ENCODE results near the gene VIPR2. TPM values are rescaled to one million over a fixed set of nuclear protein-coding genes. Genes with fewer than 3 reads are reported as not detected.

The VIPR2 gene
- total RNA-seq, 2 experiments from 2014 or later: 0.42 to 0.50 TPM

- intact Hi-C loops (cut with DNase I, micrococcal nuclease): no loop called here
- CTCF ChIA-PET: no interaction called here
- H3K4me1 Mint-ChIP-seq: peaks cover 14% of the 10 kb centered on the region
- no peaks in the 10 kb centered on the region for H3K9me3 Mint-ChIP-seq (ENCODE audit: low read depth)
- H3K27ac Mint-ChIP-seq: no peak overlapping the region
- no peak for DNase-seq
- no peak for ATAC-seq
- no peaks in the 10 kb centered on the region for H3K36me3 Mint-ChIP-seq (ENCODE audit: low read depth)
- no peak overlapping the region for H3K4me3 Mint-ChIP-seq
- peaks cover 2% of the 10 kb centered on the region for H3K27me3 Mint-ChIP-seq
- POLR2A ChIA-PET: no interaction called here
Measured at GRCh38 chr7:159116581-159117339, 27.9 kb downstream of the VIPR2 start.

GRCh38 chr7:159115601-159116501, 28.8 kb downstream of the VIPR2 start:
- H3K9me3 Mint-ChIP-seq (ENCODE audit: low read depth): no peaks in the 10 kb centered on the region
- ATAC-seq (no peak), DNase-seq (no peak)
- ChIA-PET CTCF (no interaction called here), POLR2A (no interaction called here)
- H3K27ac Mint-ChIP-seq: no peak overlapping the region
- peaks cover 14% of the 10 kb centered on the region for H3K4me1 Mint-ChIP-seq
- no peak overlapping the region for H3K4me3 Mint-ChIP-seq
- intact Hi-C loops (cut with DNase I, micrococcal nuclease): no loop called here
- H3K27me3 Mint-ChIP-seq: peaks cover 2% of the 10 kb centered on the region
- no peaks in the 10 kb centered on the region for H3K36me3 Mint-ChIP-seq (ENCODE audit: low read depth)

- Mint-ChIP-seq H3K4me3 (no peak overlapping the region), H3K36me3 (ENCODE audit: low read depth) (no peaks in the 10 kb centered on the region), H3K4me1 (peaks cover 14% of the 10 kb centered on the region), H3K27ac (no peak overlapping the region), H3K27me3 (peaks cover 2% of the 10 kb centered on the region), H3K9me3 (ENCODE audit: low read depth) (no peaks in the 10 kb centered on the region)
- CTCF ChIA-PET: no interaction called here
- ATAC-seq (no peak), DNase-seq (no peak)
- POLR2A ChIA-PET: no interaction called here
- intact Hi-C loops (cut with DNase I, micrococcal nuclease): no loop called here
Measured at GRCh38 chr7:159114981-159115380, 29.7 kb downstream of the VIPR2 start.

- peaks cover 2% of the 10 kb centered on the region for H3K27me3 Mint-ChIP-seq
- DNase-seq (no peak), ATAC-seq (no peak)
- H3K36me3 Mint-ChIP-seq (ENCODE audit: low read depth): no peaks in the 10 kb centered on the region
- H3K27ac Mint-ChIP-seq: no peak overlapping the region
- CTCF ChIA-PET: no interaction called here
- intact Hi-C loops (cut with DNase I, micrococcal nuclease): no loop called here
- peaks cover 14% of the 10 kb centered on the region for H3K4me1 Mint-ChIP-seq
- POLR2A ChIA-PET: no interaction called here
- H3K4me3 Mint-ChIP-seq: no peak overlapping the region
- H3K9me3 Mint-ChIP-seq (ENCODE audit: low read depth): no peaks in the 10 kb centered on the region
Measured at GRCh38 chr7:159114096-159114495, 30.6 kb downstream of the VIPR2 start.

- intact Hi-C loops (cut with DNase I, micrococcal nuclease): no loop called here
- CTCF ChIA-PET: interaction anchor here (0.7 kb wide), 1 partner anchor 86 kb away, joined by 3 read pairs; no protein-coding TSS in a partner anchor
- POLR2A ChIA-PET: no interaction called here
- Mint-ChIP-seq H3K4me1 (peaks cover 8% of the 10 kb centered on the region), H3K36me3 (ENCODE audit: low read depth) (no peaks in the 10 kb centered on the region), H3K27ac (no peak overlapping the region), H3K9me3 (ENCODE audit: low read depth) (no peaks in the 10 kb centered on the region), H3K4me3 (no peak overlapping the region), H3K27me3 (peaks cover 2% of the 10 kb centered on the region)
- no peak for DNase-seq
- no peak for ATAC-seq
Measured at GRCh38 chr7:159113056-159113455, 31.6 kb downstream of the VIPR2 start.

GRCh38 chr7:159112136-159113011, 32.3 kb downstream of the VIPR2 start:
- H3K27ac Mint-ChIP-seq: no peak overlapping the region
- intact Hi-C loops (cut with DNase I, micrococcal nuclease): no loop called here
- peaks cover 8% of the 10 kb centered on the region for H3K4me1 Mint-ChIP-seq
- CTCF ChIA-PET: interaction anchor here (0.7 kb wide), 1 partner anchor 86 kb away, joined by 3 read pairs; no protein-coding TSS in a partner anchor
- no peaks in the 10 kb centered on the region for H3K9me3 Mint-ChIP-seq (ENCODE audit: low read depth)
- no peak for ATAC-seq
- POLR2A ChIA-PET: no interaction called here
- peaks cover 2% of the 10 kb centered on the region for H3K27me3 Mint-ChIP-seq
- H3K4me3 Mint-ChIP-seq: no peak overlapping the region
- DNase-seq: peak; percentile 51
- no peaks in the 10 kb centered on the region for H3K36me3 Mint-ChIP-seq (ENCODE audit: low read depth)

- intact Hi-C loops (cut with DNase I, micrococcal nuclease): no loop called here
- Mint-ChIP-seq H3K4me1 (peaks cover 8% of the 10 kb centered on the region), H3K27me3 (peaks cover 2% of the 10 kb centered on the region), H3K36me3 (ENCODE audit: low read depth) (no peaks in the 10 kb centered on the region), H3K4me3 (no peak overlapping the region), H3K27ac (no peak overlapping the region), H3K9me3 (ENCODE audit: low read depth) (no peaks in the 10 kb centered on the region)
- ChIA-PET CTCF (no interaction called here), POLR2A (no interaction called here)
- DNase-seq: no peak
- no peak for ATAC-seq
Measured at GRCh38 chr7:159109653-159110035, 35.0 kb downstream of the VIPR2 start.

GRCh38 chr7:159108941-159109652, 35.6 kb downstream of the VIPR2 start:
- ATAC-seq (no peak), DNase-seq (no peak)
- Mint-ChIP-seq H3K27ac (no peak overlapping the region), H3K27me3 (peaks cover 2% of the 10 kb centered on the region), H3K9me3 (ENCODE audit: low read depth) (no peaks in the 10 kb centered on the region), H3K36me3 (ENCODE audit: low read depth) (no peaks in the 10 kb centered on the region), H3K4me1 (peaks cover 8% of the 10 kb centered on the region), H3K4me3 (no peak overlapping the region)
- CTCF ChIA-PET: no interaction called here
- POLR2A ChIA-PET: no interaction called here
- intact Hi-C loops (cut with DNase I, micrococcal nuclease): no loop called here

GRCh38 chr7:159108491-159108890, 36.2 kb downstream of the VIPR2 start:
- Mint-ChIP-seq H3K4me1 (peaks cover 8% of the 10 kb centered on the region), H3K27ac (no peak overlapping the region), H3K27me3 (no peaks in the 10 kb centered on the region), H3K36me3 (ENCODE audit: low read depth) (no peaks in the 10 kb centered on the region), H3K4me3 (no peak overlapping the region), H3K9me3 (ENCODE audit: low read depth) (no peaks in the 10 kb centered on the region)
- POLR2A ChIA-PET: no interaction called here
- CTCF ChIA-PET: no interaction called here
- DNase-seq (no peak), ATAC-seq (no peak)
- intact Hi-C loops (cut with DNase I, micrococcal nuclease): no loop called here

GRCh38 chr7:159107161-159107892, 37.3 kb downstream of the VIPR2 start:
- DNase-seq (no peak), ATAC-seq (no peak)
- Mint-ChIP-seq H3K27me3 (no peaks in the 10 kb centered on the region), H3K4me1 (peaks cover 7% of the 10 kb centered on the region), H3K9me3 (ENCODE audit: low read depth) (no peaks in the 10 kb centered on the region), H3K27ac (no peak overlapping the region), H3K4me3 (no peak overlapping the region), H3K36me3 (ENCODE audit: low read depth) (no peaks in the 10 kb centered on the region)
- CTCF ChIA-PET: no interaction called here
- intact Hi-C loops (cut with DNase I, micrococcal nuclease): no loop called here
- POLR2A ChIA-PET: no interaction called here

All from activated CD4-positive, alpha-beta T cell treated with anti-CD3 and anti-CD28 coated beads for 36 hours (primary cell).